ENCODE results near the gene TJP2. TPM values are rescaled to one million over a fixed set of nuclear protein-coding genes. Genes with fewer than 3 reads are reported as not detected.

Gene TJP2
- total and polyA plus RNA-seq, 10 of the 15 experiments (the other 5 are each of a cell fraction or from before 2014, with no cell fraction given) = 6.4 to 59.9 (median 29.7) TPM

GRCh38 chr9:69236188-69236587 is 62.1 kb downstream of the TJP2 start (continued):
- no peak for TF ChIP-seq NFIC (IDR thresholded peaks at IDR 0.05; ENCODE audit: low read depth, low read length)
- TF ChIP-seq GABPA (IDR thresholded peaks at IDR 0.05; ENCODE audit: low read depth) = no peak
- TF ChIP-seq KLF5 (IDR thresholded peaks at IDR 0.05; ENCODE audit: partially characterized antibody) = no peak

GRCh38 chr9:69237702-69238295 is 63.7 kb downstream of the TJP2 start:
- CTCF ChIA-PET = interaction anchor here (1.3 to 1.9 kb wide), 3 partner anchors 12 to 17 kb away, joined by 4 to 8 read pairs (median 5); no protein-coding TSS in a partner anchor
- Histone ChIP-seq H3K27ac (ENCODE audit: control insufficient read depth, insufficient read depth) (no peak overlapping the region), H3K4me2 (ENCODE audit: control insufficient read depth, insufficient read depth) (no peak overlapping the region), H3K9ac (ENCODE audit: control insufficient read depth, insufficient read depth, low read length) (no peak overlapping the region), H3K79me2 (ENCODE audit: control insufficient read depth, insufficient read depth, low read length) (no peaks in the 10 kb centered on the region), H4K20me1 (ENCODE audit: control insufficient read depth, insufficient read depth) (no peaks in the 10 kb centered on the region), H3K36me3 (ENCODE audit: control insufficient read depth in 2 of 2, insufficient read depth in 2 of 2, low read length in 1 of 2) (peaks cover 2 to 9% of the 10 kb centered on the region in 2 experiments; a peak in 3 of 4 replicates), H2AFZ (ENCODE audit: control insufficient read depth, low read depth, low read length) (no peak overlapping the region), H3K4me1 (ENCODE audit: control insufficient read depth, insufficient read depth, low read length) (no peaks in the 10 kb centered on the region), H3K4me3 (no peak overlapping the region), H3K27me3 (replicated peaks in 1 of 2; ENCODE audit: control insufficient read depth in 2 of 2, insufficient read depth in 2 of 2, low read length in 1 of 2) (no peaks in the 10 kb centered on the region), H3K9me3 (replicated peaks; ENCODE audit: control insufficient read depth, insufficient read depth, low read length) (no peaks in the 10 kb centered on the region)
- ATAC-seq = no peak
- in situ Hi-C loops (cut with MboI) = no loop called here
- RAD21 ChIA-PET (ENCODE audit: unreplicated experiment) = interaction anchor here (2.0 kb wide), 1 partner anchor 184 kb away, joined by 4 read pairs; no protein-coding TSS in a partner anchor
- POLR2A ChIA-PET = no interaction called here
- SMC1A ChIA-PET (ENCODE audit: uncharacterized antibody, unreplicated experiment) = interaction anchor here (1.2 kb wide), 1 partner anchor 14 kb away, joined by 3 read pairs; no protein-coding TSS in a partner anchor
- no peak for DNase-seq (ENCODE audit: low read depth, low spot score)
- FAIRE-seq = no peak
- 95% methylated on average over 4 of the region's 4 CpGs for WGBS (ENCODE audit: insufficient coverage, insufficient replicate concordance, low lambda C conversion rate, missing lambda C conversion rate)
- intact Hi-C loops (cut with micrococcal nuclease; ENCODE audit: unreplicated experiment) = no loop called here
- no TSS peak for BruUV-seq (replicated peaks)
- TF ChIP-seq BACH1 (IDR thresholded peaks at IDR 0.05; ENCODE audit: borderline replicate concordance) (no peak), ZNF384 (IDR thresholded peaks at IDR 0.05; ENCODE audit: borderline replicate concordance, low read depth, low read length) (no peak), CBX5 (IDR thresholded peaks at IDR 0.05; ENCODE audit: low read depth) (no peak), HCFC1 (IDR thresholded peaks at IDR 0.05; ENCODE audit: low read length) (no peak), NR2F1 (conservative IDR thresholded peaks at IDR 0.05) (no peak), SUZ12 (IDR thresholded peaks at IDR 0.05; ENCODE audit: unreplicated experiment) (no peak)

Measured in GM12878 (cell line).